ENCODE measurements around the gene TRIM8. TPM values are rescaled to one million over a fixed set of nuclear protein-coding genes. Genes with fewer than 3 reads are reported as not detected.
A peak's percentile ranks its signal among the peaks of the same experiment; 100 is the strongest.

Gene TRIM8, protein sequence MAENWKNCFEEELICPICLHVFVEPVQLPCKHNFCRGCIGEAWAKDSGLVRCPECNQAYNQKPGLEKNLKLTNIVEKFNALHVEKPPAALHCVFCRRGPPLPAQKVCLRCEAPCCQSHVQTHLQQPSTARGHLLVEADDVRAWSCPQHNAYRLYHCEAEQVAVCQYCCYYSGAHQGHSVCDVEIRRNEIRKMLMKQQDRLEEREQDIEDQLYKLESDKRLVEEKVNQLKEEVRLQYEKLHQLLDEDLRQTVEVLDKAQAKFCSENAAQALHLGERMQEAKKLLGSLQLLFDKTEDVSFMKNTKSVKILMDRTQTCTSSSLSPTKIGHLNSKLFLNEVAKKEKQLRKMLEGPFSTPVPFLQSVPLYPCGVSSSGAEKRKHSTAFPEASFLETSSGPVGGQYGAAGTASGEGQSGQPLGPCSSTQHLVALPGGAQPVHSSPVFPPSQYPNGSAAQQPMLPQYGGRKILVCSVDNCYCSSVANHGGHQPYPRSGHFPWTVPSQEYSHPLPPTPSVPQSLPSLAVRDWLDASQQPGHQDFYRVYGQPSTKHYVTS
- 89.0 TPM for total RNA-seq

GRCh38 chr10:102644066-102644645, at the start of gene TRIM8:
Gene TRIM8 (plus strand): TSS chr10:102644479. CDS start chr10:102644618, 139 bp downstream.
- Histone ChIP-seq H3K4me1 (ENCODE audit: insufficient read depth, low read length) (peaks cover 38% of the 10 kb centered on the region), H3K4me3 (ENCODE audit: low read length) (peak within 1 kb of the TSS; percentile 98), H3K27me3 (ENCODE audit: insufficient read depth, low read length) (no peaks in the 10 kb centered on the region), H3K9me3 (ENCODE audit: low read depth, low read length) (no peaks in the 10 kb centered on the region)

- H3K4me3 ChIP-seq (ENCODE audit: low read length): no peak overlapping the region
- no peaks in the 10 kb centered on the region for H3K27me3 ChIP-seq (ENCODE audit: insufficient read depth, low read length)
Observed at GRCh38 chr10:102595293-102595692, 49.0 kb upstream of the TRIM8 start.

GRCh38 chr10:102595897-102596296, 48.4 kb upstream of the TRIM8 start:
- Histone ChIP-seq H3K4me3 (ENCODE audit: low read length) (no peak overlapping the region), H3K27me3 (ENCODE audit: insufficient read depth, low read length) (no peaks in the 10 kb centered on the region), H3K9me3 (ENCODE audit: low read depth, low read length) (no peaks in the 10 kb centered on the region), H3K4me1 (ENCODE audit: insufficient read depth, low read length) (peaks cover 7% of the 10 kb centered on the region)

More at GRCh38 chr10:102595293-102595692, 49.0 kb upstream of the TRIM8 start:
- no peaks in the 10 kb centered on the region for H3K9me3 ChIP-seq (ENCODE audit: low read depth, low read length)
- peaks cover 7% of the 10 kb centered on the region for H3K4me1 ChIP-seq (ENCODE audit: insufficient read depth, low read length)

- Histone ChIP-seq H3K27me3 (ENCODE audit: insufficient read depth, low read length) (no peaks in the 10 kb centered on the region), H3K4me1 (ENCODE audit: insufficient read depth, low read length) (peaks cover 7% of the 10 kb centered on the region), H3K4me3 (ENCODE audit: low read length) (no peak overlapping the region), H3K9me3 (ENCODE audit: low read depth, low read length) (no peaks in the 10 kb centered on the region)
Observed at GRCh38 chr10:102596506-102596971, 47.7 kb upstream of the TRIM8 start.

- H3K27me3 ChIP-seq (ENCODE audit: insufficient read depth, low read length): no peaks in the 10 kb centered on the region
- H3K9me3 ChIP-seq (ENCODE audit: low read depth, low read length): no peaks in the 10 kb centered on the region
Observed at GRCh38 chr10:102597131-102597991, 46.9 kb upstream of the TRIM8 start.

DNA sequence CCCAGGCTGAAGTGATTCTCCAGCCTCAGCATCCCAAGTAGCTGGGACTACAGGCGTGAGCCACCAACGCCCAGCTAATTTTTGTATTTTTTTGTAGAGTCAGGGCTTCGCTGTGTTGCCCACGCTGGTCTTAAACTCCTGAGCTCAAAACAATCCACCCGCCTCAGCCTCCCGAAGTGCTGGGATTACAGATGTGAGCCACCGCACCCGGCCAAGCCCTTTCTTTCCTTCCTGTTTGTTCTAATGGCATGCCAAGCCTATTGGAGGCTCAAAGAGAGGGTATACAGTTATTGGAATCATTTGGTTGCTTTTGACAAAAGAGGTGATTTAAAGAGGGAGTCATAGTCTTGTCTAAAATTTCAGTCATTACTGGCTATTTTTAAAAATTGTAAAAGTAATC, 46.0 kb upstream of the TRIM8 start:
- no peaks in the 10 kb centered on the region for H3K9me3 ChIP-seq (ENCODE audit: low read depth, low read length)
- H3K27me3 ChIP-seq (ENCODE audit: insufficient read depth, low read length): no peaks in the 10 kb centered on the region
- H3K4me3 ChIP-seq (ENCODE audit: low read length): no peak overlapping the region
- peaks cover 7% of the 10 kb centered on the region for H3K4me1 ChIP-seq (ENCODE audit: insufficient read depth, low read length)

More at GRCh38 chr10:102597131-102597991, 46.9 kb upstream of the TRIM8 start:
- Histone ChIP-seq H3K4me1 (ENCODE audit: insufficient read depth, low read length) (peaks cover 7% of the 10 kb centered on the region), H3K4me3 (ENCODE audit: low read length) (no peak overlapping the region)

DNA sequence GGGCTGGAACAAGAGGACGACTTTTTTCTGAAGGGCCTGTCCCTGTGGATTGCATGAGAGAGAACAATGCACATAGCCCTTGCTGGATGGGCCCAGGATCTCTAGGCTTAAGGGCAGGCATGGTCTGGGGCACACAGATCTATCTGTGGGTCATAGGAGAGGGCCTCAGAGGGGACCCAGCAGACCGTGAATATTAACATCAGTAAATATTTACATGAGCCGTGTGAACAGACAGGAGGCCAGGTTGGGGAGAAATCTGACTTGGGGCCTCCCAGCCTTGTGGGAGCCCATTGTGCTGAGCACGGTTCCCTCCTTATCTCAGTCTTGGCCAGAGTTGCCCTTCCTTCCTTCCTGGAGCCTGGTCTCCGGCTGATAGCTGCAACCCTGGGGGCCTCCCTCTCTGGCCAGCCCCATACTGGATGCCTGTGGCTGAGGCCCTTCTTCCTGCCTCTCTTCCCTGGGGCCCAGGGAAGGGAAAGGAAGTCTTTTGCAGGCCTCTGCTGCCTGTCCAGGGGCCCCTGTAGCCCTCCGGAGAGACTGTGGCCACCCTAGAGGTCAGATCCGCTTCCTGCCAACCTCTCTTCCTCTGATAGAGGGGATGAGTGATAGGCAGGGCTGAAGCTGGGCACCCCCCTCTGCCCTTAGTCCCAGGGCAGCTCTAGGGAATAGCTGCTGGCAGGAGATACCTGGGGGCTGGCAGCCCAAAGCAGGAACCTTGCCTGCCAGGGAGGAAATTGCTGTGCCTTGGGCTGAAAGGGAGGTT, 44.5 kb upstream of the TRIM8 start:
- no peaks in the 10 kb centered on the region for H3K27me3 ChIP-seq (ENCODE audit: insufficient read depth, low read length)
- H3K4me3 ChIP-seq (ENCODE audit: low read length): no peak overlapping the region
- H3K9me3 ChIP-seq (ENCODE audit: low read depth, low read length): no peaks in the 10 kb centered on the region
- H3K4me1 ChIP-seq (ENCODE audit: insufficient read depth, low read length): peaks cover 7% of the 10 kb centered on the region

DNA sequence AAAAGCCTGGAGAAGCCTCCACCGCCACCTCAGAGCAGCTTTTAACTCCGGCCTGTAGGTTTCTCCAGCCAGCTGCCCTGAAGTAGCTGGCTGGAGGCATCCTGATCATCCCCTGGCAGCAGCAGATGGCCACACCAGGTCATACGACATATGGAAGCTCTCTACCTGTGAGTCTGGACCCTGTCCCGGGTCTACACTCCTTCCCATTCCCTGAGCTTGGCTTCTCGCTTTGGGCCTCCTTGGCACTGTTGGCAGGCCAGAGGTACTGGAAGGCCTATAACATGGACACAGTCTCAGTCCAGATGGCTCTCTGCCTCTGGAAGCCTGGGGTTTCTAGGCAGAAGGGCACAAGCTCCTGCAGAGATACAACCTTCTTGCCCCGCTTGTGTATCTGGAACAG, 43.5 kb upstream of the TRIM8 start:
- Histone ChIP-seq H3K27me3 (ENCODE audit: insufficient read depth, low read length) (no peaks in the 10 kb centered on the region), H3K9me3 (ENCODE audit: low read depth, low read length) (no peaks in the 10 kb centered on the region), H3K4me1 (ENCODE audit: insufficient read depth, low read length) (peaks cover 7% of the 10 kb centered on the region), H3K4me3 (ENCODE audit: low read length) (no peak overlapping the region)

DNA sequence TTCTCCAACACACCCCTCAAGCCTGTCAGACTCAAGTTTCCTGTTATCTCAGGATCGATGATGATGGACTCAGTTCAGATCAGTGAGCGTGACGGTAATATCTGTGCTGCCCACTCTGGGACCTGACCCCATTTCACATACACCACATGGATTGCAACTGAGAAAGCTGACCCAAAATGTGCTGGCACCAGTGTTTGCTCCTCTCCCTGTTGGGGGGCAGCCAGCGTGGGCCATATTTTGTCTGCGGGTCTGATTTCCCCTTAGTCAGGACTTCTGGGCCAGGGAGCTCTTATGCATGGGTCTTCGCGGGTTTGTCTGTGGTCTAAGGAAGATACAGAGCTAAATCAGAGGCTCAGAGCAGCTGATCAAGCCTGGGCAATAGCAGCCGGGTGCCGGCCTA, 42.6 kb upstream of the TRIM8 start:
- Histone ChIP-seq H3K9me3 (ENCODE audit: low read depth, low read length) (no peaks in the 10 kb centered on the region), H3K27me3 (ENCODE audit: insufficient read depth, low read length) (no peaks in the 10 kb centered on the region), H3K4me3 (ENCODE audit: low read length) (no peak overlapping the region), H3K4me1 (ENCODE audit: insufficient read depth, low read length) (peaks cover 7% of the 10 kb centered on the region)

DNA sequence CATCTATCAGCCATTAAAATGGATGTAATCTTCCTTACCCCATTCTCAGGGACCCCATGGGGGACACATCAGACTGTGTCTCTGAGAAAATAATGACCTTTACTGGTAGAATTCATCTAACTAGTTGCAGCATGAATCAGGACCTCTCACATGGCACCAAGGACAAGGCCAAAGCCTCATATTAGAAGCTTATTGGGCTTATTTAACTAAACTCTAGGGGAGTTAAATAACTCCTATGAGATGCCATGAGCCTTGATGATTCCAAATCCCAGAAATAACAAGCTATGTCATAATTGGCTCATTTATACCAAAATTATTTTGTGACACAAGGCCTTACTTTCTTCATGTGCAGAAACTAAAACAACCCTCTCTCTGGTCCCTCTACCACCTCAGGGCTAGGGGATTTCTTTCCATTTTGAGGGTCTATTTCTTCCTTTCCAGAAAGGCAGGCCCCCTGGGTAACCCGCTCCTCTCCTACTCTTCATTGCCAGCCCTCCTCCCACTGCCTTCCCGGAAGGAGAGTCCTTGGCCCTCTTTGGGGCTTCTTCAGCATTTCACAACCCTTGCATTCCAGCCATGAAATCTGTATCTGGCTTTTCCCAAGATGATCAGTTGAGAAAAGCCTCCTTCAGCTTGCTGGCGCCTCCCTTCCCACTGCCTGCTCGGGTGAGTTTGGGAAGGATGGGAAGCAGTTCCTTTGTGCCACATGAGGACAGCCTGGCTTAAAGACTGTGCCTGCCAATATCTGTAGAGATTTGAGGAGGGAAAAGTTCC, 41.8 kb upstream of the TRIM8 start:
- Histone ChIP-seq H3K4me1 (ENCODE audit: insufficient read depth, low read length) (peaks cover 7% of the 10 kb centered on the region), H3K27me3 (ENCODE audit: insufficient read depth, low read length) (no peaks in the 10 kb centered on the region), H3K9me3 (ENCODE audit: low read depth, low read length) (no peaks in the 10 kb centered on the region), H3K4me3 (ENCODE audit: low read length) (no peak overlapping the region)

DNA sequence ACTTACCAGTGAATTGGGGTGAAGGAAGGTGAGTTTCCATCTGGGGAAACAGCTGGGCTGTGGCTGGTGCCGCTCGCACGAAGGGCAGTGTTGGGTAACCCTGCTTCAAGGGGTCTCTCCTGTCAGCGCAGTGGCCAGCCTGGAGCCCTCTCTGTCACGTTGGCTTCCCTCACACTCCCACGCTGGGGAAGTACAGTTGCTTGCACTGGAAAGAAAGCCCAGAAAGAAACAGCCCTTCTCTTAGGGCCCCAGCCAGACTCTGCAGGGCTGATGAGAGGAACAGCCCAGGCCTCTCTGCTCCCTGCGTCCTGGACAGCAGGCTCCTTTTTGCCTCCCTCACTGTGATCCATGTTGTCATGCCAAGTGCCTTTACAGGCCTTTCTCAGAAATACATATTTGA, 40.3 kb upstream of the TRIM8 start:
- no peaks in the 10 kb centered on the region for H3K9me3 ChIP-seq (ENCODE audit: low read depth, low read length)
- H3K27me3 ChIP-seq (ENCODE audit: insufficient read depth, low read length): no peaks in the 10 kb centered on the region
- peaks cover 7% of the 10 kb centered on the region for H3K4me1 ChIP-seq (ENCODE audit: insufficient read depth, low read length)
- H3K4me3 ChIP-seq (ENCODE audit: low read length): no peak overlapping the region

GRCh38 chr10:102604439-102604841, 39.8 kb upstream of the TRIM8 start:
- Histone ChIP-seq H3K4me3 (ENCODE audit: low read length) (no peak overlapping the region), H3K9me3 (ENCODE audit: low read depth, low read length) (no peaks in the 10 kb centered on the region), H3K4me1 (ENCODE audit: insufficient read depth, low read length) (peaks cover 5% of the 10 kb centered on the region), H3K27me3 (ENCODE audit: insufficient read depth, low read length) (no peaks in the 10 kb centered on the region)

DNA sequence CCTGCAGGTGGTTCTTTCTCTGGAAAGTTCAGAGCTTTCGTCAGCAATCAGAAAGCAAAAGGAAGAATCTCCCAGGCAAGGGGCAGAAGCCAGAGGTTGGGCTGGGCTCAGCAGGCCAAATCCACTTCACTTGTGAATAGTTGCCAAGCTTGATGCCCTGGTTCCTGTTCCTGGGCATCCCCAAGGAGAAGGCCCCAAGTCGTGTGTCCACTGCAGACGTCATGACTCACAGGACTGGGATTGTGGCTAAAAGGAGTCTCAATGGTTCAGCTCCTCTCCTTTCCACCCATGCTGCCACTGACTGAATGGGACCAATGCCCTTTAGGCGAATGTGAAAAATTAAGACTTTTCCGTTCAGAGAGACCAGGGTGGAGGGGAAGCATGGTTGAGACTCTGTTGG, 38.6 kb upstream of the TRIM8 start:
- Histone ChIP-seq H3K4me1 (ENCODE audit: insufficient read depth, low read length) (no peaks in the 10 kb centered on the region), H3K4me3 (ENCODE audit: low read length) (no peak overlapping the region), H3K27me3 (ENCODE audit: insufficient read depth, low read length) (no peaks in the 10 kb centered on the region), H3K9me3 (ENCODE audit: low read depth, low read length) (no peaks in the 10 kb centered on the region)

GRCh38 chr10:102608487-102608886, 35.8 kb upstream of the TRIM8 start:
- no peaks in the 10 kb centered on the region for H3K27me3 ChIP-seq (ENCODE audit: insufficient read depth, low read length)
- H3K4me3 ChIP-seq (ENCODE audit: low read length): no peak overlapping the region
- no peaks in the 10 kb centered on the region for H3K9me3 ChIP-seq (ENCODE audit: low read depth, low read length)
- H3K4me1 ChIP-seq (ENCODE audit: insufficient read depth, low read length): peaks cover 10% of the 10 kb centered on the region
